Measurements from ENCODE around the gene GABARAP.

The GABARAP gene

DNA sequence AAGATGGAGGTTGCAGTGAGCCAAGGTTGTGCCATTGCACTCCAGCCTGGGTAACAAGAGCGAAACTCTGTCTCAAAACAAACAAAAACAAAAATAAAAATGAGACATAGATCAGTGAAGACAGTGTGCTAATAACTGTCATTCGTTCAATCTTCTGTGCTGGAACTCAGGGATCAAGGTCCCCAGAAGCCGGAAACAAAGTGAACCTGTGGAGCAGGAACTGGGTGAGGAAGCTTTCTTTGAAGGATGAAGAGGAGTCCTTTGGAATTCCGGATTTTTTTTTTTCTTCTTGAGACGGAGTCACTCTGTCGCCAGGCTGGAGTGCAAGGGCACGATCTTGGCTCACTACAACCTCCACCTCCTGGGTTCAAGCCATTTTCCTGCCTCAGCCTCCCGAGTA, 37.2 kb upstream of the GABARAP start:
- TF ChIP-seq POLR2A (IDR thresholded peaks at IDR 0.05; ENCODE audit: low read length) (no peak), GATA1 (IDR thresholded peaks at IDR 0.05; ENCODE audit: low read depth, low read length) (no peak)
- DNase-seq = no peak

DNA sequence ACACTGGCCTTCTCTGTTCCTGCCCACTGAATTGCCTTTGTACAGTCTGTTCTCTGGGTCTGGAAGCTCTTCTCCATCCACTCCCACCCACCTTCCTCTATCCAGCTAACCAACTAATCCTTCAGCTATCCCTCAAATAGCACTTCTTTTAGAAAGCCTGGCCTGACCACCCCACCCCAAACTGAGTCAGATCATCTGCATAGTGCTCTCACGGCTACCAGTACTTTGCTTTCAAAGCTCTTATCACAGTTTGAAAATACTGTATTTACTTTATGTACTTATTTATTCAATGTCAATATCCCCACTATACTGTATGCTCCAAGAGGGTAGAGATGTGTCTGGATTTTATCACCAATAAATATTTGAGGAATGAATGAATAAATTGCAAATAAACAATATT, 24.5 kb upstream of the GABARAP start:
- no peak for DNase-seq
- TF ChIP-seq POLR2A (IDR thresholded peaks at IDR 0.05; ENCODE audit: low read length) = no peak
- TF ChIP-seq GATA1 (IDR thresholded peaks at IDR 0.05; ENCODE audit: low read depth, low read length) = no peak

DNA sequence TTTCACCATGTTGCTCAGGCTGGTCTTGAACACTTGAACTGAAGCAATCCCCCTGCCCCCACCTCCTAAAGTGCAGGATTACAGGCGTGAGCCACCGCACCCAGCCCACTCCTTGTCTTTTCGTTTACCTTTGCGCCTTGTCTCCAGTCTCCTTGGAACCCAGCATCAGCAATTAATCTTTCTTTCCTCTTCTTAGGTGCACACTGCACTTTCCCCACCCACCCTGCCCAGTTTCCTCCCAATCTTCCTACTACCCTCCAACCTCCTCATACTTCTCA, 21.5 kb upstream of the GABARAP start:
- DNase-seq = no peak
- TF ChIP-seq GATA1 (IDR thresholded peaks at IDR 0.05; ENCODE audit: low read depth, low read length) (no peak), POLR2A (IDR thresholded peaks at IDR 0.05; ENCODE audit: low read length) (no peak)

DNA sequence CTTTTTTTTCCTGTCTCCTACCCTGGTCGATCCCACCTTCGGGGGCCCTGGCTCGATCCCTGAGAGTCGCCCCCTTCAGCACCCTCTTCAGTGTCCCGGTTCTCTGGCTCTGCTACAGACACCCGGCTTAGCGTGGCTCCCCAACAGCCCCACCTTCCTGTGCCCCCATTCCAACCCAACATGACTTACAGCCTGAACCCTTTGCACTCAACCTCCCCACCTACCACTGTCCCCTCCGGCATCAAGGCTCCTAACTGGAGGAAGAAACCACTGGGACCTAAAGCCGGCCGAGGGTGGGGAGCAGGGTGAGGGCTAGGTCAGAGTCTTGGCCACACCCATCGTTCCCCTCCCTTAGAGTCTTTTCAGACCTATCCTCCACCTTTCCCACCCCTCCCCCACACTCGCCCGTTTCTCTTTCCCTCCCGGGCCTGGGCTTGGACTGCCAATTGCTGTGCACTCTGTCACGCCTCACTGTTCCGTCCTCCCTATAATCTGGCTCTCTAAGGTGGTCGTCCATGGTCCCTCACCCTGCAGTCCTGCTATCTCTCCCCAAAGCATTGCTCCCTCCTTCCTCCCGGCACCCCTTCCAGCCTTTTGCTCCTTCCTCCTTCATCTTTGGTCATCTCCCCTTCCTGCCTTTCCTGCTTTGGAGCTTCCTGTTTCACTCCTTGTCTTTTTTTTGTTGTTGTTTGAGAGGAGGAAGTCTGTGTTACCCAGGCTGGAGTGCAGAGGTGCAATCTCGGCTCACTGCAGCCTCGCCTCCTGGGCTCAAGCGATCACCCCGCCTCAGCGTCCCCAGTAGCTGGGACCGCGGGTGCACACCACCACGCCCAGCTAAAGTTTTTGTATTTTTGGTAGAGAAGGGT, 20.9 kb upstream of the GABARAP start:
- no peak for TF ChIP-seq GATA1 (IDR thresholded peaks at IDR 0.05; ENCODE audit: low read depth, low read length)
- peak in 1 of 2 experiments; percentile 46 for DNase-seq

DNA sequence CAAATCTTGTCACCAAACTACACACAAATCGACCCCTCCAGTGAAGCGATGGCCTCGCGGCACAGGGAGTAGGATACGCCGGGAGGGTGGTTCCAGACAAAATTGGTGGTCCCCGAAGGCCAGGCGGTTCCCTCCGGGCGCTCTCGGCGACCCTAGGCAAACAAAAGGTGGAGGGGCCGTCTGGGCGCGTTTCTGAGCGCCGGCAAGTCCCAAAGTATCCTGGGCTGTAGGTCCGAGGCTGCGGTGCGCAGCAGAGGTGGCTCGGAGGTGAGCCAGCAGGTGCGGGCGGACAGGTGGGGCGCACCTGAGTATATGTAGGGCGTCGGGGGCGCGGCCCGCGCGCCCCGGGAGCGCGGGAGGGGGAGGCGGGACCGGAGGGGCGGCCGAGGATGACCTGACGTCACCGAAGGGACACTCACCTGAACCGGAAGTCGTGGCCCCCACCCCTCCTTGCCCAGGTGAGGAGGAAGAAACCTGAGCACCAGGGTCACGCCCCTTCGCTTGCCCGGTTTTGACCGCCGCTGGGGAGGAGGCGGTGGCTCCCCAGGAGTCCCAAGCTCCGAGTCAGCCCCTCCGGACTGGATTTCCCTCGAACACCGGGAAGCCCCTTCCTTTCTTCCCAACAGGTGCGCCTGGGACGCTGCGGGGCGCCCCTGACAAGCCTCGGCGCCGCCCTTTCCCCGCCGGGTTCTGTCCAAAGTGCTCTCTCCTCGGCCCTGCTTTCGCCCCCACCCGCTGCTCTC, 20.1 kb upstream of the GABARAP start, which contains the start of gene CLDN7:
TSS of gene CLDN7 (minus strand) at position 287 of the 743 bp plus-strand sequence. CDS start 435 bp downstream, outside the sequence.
- DNase-seq = no peak
- no peak for TF ChIP-seq POLR2A (IDR thresholded peaks at IDR 0.05; ENCODE audit: low read length)
- no peak for TF ChIP-seq GATA1 (IDR thresholded peaks at IDR 0.05; ENCODE audit: low read depth, low read length)

DNA sequence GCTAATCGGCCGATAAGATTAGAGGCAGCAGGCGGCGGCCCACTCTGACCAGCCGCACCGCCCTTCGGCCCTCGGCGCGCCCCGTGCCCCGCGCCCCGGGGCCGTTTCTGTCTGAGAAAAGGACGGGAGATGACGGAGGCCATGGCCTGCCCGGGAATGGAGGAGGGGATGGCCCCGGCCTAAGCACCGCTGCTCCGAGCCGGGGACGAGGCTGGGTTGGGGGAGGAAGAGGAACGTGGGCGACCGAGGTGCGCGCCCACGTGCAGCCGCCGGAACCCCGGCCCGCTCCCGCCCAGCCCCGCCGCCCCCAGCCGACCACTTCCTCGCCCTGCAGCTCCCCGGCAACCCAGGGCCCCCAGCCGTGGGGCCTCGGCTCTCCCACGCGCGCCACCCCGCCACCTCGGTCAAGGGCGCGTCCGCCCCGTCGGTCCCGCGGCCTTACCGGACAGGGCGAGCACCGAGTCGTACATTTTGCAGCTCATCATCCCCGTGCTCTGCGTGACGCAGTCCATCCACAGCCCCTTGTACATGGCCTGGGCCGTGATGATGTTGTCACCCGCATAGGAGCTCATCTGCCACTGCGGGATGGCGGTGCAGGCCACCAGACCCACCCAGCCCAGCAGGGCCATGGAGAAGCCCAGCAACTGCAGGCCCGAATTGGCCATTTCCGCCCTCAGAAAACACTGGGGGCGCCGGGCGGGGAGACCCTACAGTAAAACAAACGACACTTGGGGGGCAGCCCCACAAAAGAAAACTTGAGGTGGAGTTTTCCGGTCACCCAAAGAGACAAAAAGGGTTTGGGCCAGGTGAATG, 19.3 kb upstream of the GABARAP start:
- TF ChIP-seq POLR2A (IDR thresholded peaks at IDR 0.05; ENCODE audit: low read length) (no peak), GATA1 (IDR thresholded peaks at IDR 0.05; ENCODE audit: low read depth, low read length) (no peak)
- DNase-seq = peak; percentile 57 to 59

DNA sequence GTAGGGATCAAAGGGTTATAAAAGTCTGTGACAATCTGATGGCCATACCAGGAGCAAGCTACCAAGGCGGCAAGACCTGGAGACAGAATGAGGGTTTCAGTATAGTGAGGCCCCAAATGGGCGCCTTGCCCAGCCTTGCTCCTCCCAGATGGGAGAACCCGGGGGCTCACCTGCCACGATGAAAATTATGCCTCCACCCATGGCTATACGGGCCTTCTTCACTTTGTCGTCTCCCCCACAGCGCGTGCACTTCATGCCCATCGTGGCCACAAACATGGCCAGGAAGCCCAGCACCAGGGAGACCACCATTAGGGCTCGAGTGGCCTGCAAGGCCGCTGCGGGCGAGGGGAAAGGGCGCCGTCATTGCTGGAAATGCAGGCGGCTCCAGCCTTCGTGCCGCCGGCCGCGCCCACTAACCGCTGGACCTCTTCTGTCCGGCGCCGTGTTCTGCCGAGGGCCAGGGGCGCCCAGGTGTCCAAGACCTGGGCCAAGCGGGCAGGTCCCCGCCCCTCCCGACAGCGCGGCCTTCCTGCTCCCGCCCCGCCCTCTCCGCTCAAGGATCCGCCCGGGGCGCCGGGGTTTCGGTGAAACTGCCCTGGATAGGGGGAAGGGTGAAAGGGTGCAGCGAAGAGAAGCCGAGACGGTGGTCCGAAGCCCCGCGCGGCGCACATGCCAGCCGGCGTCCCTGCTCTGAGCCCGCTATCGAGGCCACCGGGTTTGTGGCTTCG, 18.6 kb upstream of the GABARAP start:
- DNase-seq = peak; percentile 75 to 88

DNA sequence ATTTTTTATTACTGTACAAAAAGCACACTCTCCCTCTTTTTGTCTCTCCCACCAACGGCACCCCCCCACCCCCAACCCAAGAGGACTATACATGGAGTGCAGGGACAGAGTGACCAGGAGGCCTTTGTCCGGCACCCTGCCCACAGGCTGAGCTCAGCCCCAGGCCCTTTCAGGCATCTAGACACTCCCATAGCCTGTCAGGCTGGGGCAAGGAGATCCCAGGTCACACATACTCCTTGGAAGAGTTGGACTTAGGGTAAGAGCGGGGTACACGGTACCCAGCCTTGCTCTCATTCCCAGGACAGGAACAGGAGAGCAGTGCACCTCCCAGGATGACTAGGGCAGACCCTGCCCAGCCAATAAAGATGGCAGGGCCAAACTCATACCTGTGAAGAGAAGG, 17.9 kb upstream of the GABARAP start:
- DNase-seq = no peak
- no peak for TF ChIP-seq GATA1 (IDR thresholded peaks at IDR 0.05; ENCODE audit: low read depth, low read length)
- TF ChIP-seq POLR2A (IDR thresholded peaks at IDR 0.05; ENCODE audit: low read length) = no peak

More for the DNA sequence above, 18.6 kb upstream of the GABARAP start:
- TF ChIP-seq GATA1 (IDR thresholded peaks at IDR 0.05; ENCODE audit: low read depth, low read length) (no peak), POLR2A (IDR thresholded peaks at IDR 0.05; ENCODE audit: low read length) (peak; percentile 24)

DNA sequence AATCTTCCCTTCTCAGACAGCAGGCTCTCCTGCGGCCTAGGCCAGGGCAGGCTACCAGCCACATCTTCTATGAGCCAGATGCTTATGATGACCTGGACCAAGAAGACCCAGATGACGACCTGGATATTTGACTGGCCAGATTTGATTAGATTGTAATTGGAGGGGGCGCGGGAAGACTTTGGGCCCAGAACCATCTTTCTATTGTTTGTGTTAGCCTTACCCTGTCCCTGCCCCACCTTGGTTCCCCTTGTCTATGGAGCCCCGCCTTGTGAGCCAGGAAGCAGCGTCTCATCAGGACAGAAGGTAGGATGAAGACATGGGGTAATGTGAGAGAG, 17.3 kb upstream of the GABARAP start:
- TF ChIP-seq GATA1 (IDR thresholded peaks at IDR 0.05; ENCODE audit: low read depth, low read length) (no peak), POLR2A (IDR thresholded peaks at IDR 0.05; ENCODE audit: low read length) (no peak)
- DNase-seq = no peak

DNA sequence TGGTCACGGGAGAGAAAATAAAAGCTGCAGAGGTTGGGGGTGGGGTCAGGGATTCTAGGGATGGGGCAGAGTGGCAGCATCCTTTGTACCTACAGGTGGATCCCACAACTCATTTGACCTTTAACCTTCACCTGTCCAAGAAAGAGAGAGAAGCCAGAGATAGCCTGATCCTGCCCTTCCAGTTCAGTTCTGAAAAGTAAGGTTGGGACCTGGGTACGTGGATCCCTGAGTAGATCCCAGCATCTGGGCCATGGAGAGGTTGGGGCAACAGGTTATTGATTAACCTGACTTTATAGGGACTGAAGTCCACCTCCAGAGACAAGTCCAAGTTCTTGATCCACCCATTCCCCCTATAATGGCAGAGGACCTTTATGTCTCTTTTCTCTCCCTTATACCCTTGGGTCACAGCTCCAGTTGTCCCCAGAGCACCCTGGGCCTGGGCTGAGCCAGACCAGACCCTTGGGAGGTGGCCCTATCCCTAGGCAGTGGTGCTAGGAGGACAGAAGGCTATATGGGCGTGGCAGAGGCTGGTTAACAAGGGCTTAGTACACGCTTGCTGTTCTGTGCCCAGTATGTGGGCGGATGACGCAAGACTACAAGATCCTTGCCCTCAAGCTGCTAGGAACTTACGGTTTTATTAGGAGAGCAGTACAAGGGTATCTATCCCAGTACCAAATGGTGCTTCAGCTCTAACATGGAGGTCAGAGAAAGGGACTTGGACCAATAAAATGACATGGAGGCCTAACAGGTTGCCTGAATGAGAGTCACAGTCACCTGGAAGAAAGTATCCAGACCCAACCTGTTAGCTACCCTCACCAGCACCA, 16.7 kb upstream of the GABARAP start:
- no peak for TF ChIP-seq GATA1 (IDR thresholded peaks at IDR 0.05; ENCODE audit: low read depth, low read length)
- no peak for TF ChIP-seq POLR2A (IDR thresholded peaks at IDR 0.05; ENCODE audit: low read length)
- DNase-seq = no peak

DNA sequence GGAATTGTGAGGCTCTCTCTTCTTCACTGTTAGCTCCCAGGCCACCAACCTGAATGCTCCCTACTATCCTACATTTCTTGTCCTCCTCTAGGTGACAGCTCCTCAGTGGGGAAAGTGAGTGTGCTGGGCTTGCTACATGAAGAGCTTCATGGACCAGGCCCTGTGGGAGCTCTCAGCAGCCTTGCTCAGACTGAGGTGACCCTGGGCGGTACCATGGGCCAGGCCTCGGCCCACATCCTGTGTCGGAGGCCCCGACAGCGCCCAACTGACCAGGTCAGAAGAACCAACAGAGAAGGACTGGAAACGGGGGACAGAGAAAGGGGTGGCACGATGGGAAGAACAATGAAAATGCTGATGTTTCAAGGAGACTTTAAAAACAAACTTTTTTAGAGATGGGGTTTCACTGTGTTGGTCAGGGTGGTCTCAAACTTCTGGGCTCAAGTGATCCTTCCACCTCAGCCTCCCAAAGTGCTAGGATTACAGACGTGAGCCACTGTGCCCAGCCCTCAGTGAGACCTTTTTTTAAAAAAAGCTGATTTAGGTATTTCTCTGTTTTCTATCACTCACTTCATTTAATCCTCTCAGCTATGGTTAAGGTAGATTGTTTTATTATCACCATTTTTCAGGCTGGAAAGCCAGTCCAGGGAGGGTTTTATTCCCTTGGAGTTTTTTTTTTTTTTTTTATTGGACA, 14.7 kb upstream of the GABARAP start:
- no peak for DNase-seq
- TF ChIP-seq GATA1 (IDR thresholded peaks at IDR 0.05; ENCODE audit: low read depth, low read length) = no peak
- no peak for TF ChIP-seq POLR2A (IDR thresholded peaks at IDR 0.05; ENCODE audit: low read length)

DNA sequence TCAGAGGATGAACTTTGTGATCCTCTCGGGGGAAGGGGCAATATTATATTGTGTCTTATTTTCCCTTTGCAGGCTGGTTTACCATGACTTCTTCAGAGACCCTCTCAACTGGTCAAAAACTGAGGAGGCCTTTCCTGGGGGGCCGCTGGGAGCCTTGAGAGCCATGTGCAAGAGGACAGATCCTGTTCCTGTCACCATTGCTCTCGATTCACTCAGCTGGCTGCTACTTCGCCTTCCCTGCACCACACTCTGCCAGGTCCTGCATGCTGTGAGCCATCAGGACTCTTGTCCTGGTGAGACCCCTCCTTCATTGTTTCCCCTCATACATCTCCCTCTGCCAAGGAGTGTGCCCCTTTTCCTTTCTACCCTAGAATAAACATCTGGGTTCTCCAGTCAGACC, 12.3 kb upstream of the GABARAP start:
- TF ChIP-seq POLR2A (IDR thresholded peaks at IDR 0.05; ENCODE audit: low read length) = no peak
- no peak for TF ChIP-seq GATA1 (IDR thresholded peaks at IDR 0.05; ENCODE audit: low read depth, low read length)
- DNase-seq = no peak

All from erythroblast (primary cell).